ENCODE results near the gene AOC3. TPM values are rescaled to one million over a fixed set of nuclear protein-coding genes. Genes with fewer than 3 reads are reported as not detected.

AOC3 gene
- total and polyA plus RNA-seq, 2 of the 13 experiments (the other 11 are each of a cell fraction or from before 2014, with no cell fraction given) = 8.7 to 51.7 TPM

DNA sequence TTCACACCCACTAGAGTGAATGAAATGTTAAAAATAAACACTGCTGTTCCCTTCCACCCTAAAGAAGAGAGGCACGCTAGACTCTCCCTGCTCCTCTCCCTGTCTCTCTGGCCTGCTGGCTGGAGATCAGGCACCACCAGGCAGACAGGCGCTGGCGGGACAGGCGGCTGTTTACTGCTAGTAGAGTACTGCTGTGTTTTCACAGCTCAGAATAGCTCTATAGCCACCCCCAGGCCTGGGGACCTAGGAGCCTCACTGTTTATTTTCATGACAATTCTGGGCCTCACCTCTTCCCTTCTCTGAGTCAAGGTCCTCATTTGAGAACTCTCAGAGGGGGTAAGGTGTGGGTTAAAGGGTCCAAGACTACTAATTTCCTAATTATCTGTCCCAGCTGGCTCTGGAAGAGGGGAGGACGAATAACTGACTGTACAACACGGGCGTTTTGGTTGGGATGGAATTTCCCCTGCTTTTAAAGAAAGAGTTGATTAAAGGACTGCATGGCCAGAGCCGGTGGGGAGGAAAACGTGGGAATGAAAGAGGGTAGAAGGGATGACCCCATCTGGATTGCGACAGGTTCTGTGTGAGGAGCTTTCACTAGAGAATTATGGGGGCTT lies 40.6 kb downstream of the AOC3 start (continued):
- no peak for TF ChIP-seq ZNF512B (CRISPR knock-in tag; IDR thresholded peaks at IDR 0.05; ENCODE audit: borderline replicate concordance)
- peak; percentile 39; the same call in 1 of the 2 replicates for TF ChIP-seq RCOR2 (CRISPR knock-in tag; IDR thresholded peaks at IDR 0.05)
- TF ChIP-seq IKZF1 (IDR thresholded peaks at IDR 0.05) = no peak
- TF ChIP-seq SATB2 (CRISPR knock-in tag; IDR thresholded peaks at IDR 0.05) = no peak
- TF ChIP-seq ZNF513 (CRISPR knock-in tag; conservative IDR thresholded peaks at IDR 0.05) = no peak
- no peak for TF ChIP-seq ZNF24 (IDR thresholded peaks at IDR 0.05)
- no peak for TF ChIP-seq SAFB2 (CRISPR knock-in tag; IDR thresholded peaks at IDR 0.05; ENCODE audit: borderline replicate concordance, low read depth)
- TF ChIP-seq, protein P1, sequence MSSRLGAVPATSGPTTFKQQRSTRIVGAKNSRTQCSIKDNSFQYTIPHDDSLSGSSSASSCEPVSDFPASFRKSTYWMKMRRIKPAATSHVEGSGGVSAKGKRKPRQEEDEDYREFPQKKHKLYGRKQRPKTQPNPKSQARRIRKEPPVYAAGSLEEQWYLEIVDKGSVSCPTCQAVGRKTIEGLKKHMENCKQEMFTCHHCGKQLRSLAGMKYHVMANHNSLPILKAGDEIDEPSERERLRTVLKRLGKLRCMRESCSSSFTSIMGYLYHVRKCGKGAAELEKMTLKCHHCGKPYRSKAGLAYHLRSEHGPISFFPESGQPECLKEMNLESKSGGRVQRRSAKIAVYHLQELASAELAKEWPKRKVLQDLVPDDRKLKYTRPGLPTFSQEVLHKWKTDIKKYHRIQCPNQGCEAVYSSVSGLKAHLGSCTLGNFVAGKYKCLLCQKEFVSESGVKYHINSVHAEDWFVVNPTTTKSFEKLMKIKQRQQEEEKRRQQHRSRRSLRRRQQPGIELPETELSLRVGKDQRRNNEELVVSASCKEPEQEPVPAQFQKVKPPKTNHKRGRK (CRISPR knock-in tag; IDR thresholded peaks at IDR 0.05) = no peak
- TF ChIP-seq HNF1B (CRISPR knock-in tag; IDR thresholded peaks at IDR 0.05) = peak; percentile 86
- TF ChIP-seq, protein P2, sequence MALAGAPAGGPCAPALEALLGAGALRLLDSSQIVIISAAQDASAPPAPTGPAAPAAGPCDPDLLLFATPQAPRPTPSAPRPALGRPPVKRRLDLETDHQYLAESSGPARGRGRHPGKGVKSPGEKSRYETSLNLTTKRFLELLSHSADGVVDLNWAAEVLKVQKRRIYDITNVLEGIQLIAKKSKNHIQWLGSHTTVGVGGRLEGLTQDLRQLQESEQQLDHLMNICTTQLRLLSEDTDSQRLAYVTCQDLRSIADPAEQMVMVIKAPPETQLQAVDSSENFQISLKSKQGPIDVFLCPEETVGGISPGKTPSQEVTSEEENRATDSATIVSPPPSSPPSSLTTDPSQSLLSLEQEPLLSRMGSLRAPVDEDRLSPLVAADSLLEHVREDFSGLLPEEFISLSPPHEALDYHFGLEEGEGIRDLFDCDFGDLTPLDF (CRISPR knock-in tag; IDR thresholded peaks at IDR 0.05) = no peak
- no peak for TF ChIP-seq ZNF646 (CRISPR knock-in tag; IDR thresholded peaks at IDR 0.05)
- TF ChIP-seq CREB1 (IDR thresholded peaks at IDR 0.05) = no peak
- no peak for TF ChIP-seq CREB1 (CRISPR knock-in tag; IDR thresholded peaks at IDR 0.05)
- TF ChIP-seq EEA1 (CRISPR knock-in tag; IDR thresholded peaks at IDR 0.05; ENCODE audit: borderline replicate concordance) = no peak

All from HepG2 (cell line).